Measurements from ENCODE around the gene MAP3K6. TPM values are rescaled to one million over a fixed set of nuclear protein-coding genes. Genes with fewer than 3 reads are reported as not detected.

MAP3K6 gene
- total RNA-seq, 1 donor from 2014 or later = 48.2 TPM

- Mint-ChIP-seq H3K27me3 (ENCODE audit: unreplicated experiment) (no peaks in the 10 kb centered on the region), H3K4me3 (ENCODE audit: unreplicated experiment) (no peak overlapping the region)
- no peak for TF ChIP-seq CTCF (IDR thresholded peaks at IDR 0.05)
Measured at GRCh38 chr1:27358928-27359313, 7.8 kb downstream of the MAP3K6 start.

GRCh38 chr1:27358038-27358927 is 8.5 kb downstream of the MAP3K6 start:
- Mint-ChIP-seq H3K27ac (ENCODE audit: unreplicated experiment) (no peak overlapping the region), H3K4me1 (ENCODE audit: unreplicated experiment) (peaks cover 2% of the 10 kb centered on the region), H3K27me3 (ENCODE audit: unreplicated experiment) (no peaks in the 10 kb centered on the region), H3K36me3 (ENCODE audit: unreplicated experiment) (peaks cover 35% of the 10 kb centered on the region), H3K4me3 (ENCODE audit: unreplicated experiment) (no peak overlapping the region), H3K9me3 (ENCODE audit: unreplicated experiment) (no peaks in the 10 kb centered on the region)
- TF ChIP-seq CTCF (IDR thresholded peaks at IDR 0.05) = no peak
- no peak for DNase-seq (ENCODE audit: extremely low spot score, unreplicated experiment)

More at GRCh38 chr1:27358928-27359313, 7.8 kb downstream of the MAP3K6 start:
- no peak for DNase-seq (ENCODE audit: extremely low spot score, unreplicated experiment)
- Mint-ChIP-seq H3K9me3 (ENCODE audit: unreplicated experiment) (no peaks in the 10 kb centered on the region), H3K36me3 (ENCODE audit: unreplicated experiment) (peaks cover 40% of the 10 kb centered on the region), H3K4me1 (ENCODE audit: unreplicated experiment) (peaks cover 7% of the 10 kb centered on the region), H3K27ac (ENCODE audit: unreplicated experiment) (no peak overlapping the region)

- H3K27me3 Mint-ChIP-seq (ENCODE audit: unreplicated experiment) = no peaks in the 10 kb centered on the region
- DNase-seq (ENCODE audit: extremely low spot score, unreplicated experiment) = peak; percentile 91
- H3K36me3 Mint-ChIP-seq (ENCODE audit: unreplicated experiment) = peaks cover 28% of the 10 kb centered on the region
Measured at GRCh38 chr1:27357281-27358037, 9.3 kb downstream of the MAP3K6 start.

GRCh38 chr1:27356619-27357280 is 10.0 kb downstream of the MAP3K6 start:
- Mint-ChIP-seq H3K27ac (ENCODE audit: unreplicated experiment) (no peak overlapping the region), H3K9me3 (ENCODE audit: unreplicated experiment) (no peaks in the 10 kb centered on the region), H3K4me1 (ENCODE audit: unreplicated experiment) (peaks cover 2% of the 10 kb centered on the region), H3K4me3 (ENCODE audit: unreplicated experiment) (no peak overlapping the region), H3K27me3 (ENCODE audit: unreplicated experiment) (no peaks in the 10 kb centered on the region), H3K36me3 (ENCODE audit: unreplicated experiment) (peaks cover 21% of the 10 kb centered on the region)
- no peak for DNase-seq (ENCODE audit: extremely low spot score, unreplicated experiment)
- TF ChIP-seq CTCF (IDR thresholded peaks at IDR 0.05) = no peak

More at GRCh38 chr1:27357281-27358037, 9.3 kb downstream of the MAP3K6 start:
- TF ChIP-seq CTCF (IDR thresholded peaks at IDR 0.05) = peak; percentile 94
- Mint-ChIP-seq H3K27ac (ENCODE audit: unreplicated experiment) (no peak overlapping the region), H3K4me3 (ENCODE audit: unreplicated experiment) (no peak overlapping the region), H3K4me1 (ENCODE audit: unreplicated experiment) (peaks cover 2% of the 10 kb centered on the region), H3K9me3 (ENCODE audit: unreplicated experiment) (no peaks in the 10 kb centered on the region)
